GM18907 (cell line): ENCODE data around the gene MCF2L.

ENCODE experiments used
- ATAC-seq: cut with Tn5 transposase; IDR thresholded peaks from one replicate; pipeline ENCODE4 v1.9.1; 2021; ENCODE audit warnings: mild to moderate bottlenecking, moderate library complexity; ENCODE audit not compliant: unreplicated experiment

Gene MCF2L

DNA sequence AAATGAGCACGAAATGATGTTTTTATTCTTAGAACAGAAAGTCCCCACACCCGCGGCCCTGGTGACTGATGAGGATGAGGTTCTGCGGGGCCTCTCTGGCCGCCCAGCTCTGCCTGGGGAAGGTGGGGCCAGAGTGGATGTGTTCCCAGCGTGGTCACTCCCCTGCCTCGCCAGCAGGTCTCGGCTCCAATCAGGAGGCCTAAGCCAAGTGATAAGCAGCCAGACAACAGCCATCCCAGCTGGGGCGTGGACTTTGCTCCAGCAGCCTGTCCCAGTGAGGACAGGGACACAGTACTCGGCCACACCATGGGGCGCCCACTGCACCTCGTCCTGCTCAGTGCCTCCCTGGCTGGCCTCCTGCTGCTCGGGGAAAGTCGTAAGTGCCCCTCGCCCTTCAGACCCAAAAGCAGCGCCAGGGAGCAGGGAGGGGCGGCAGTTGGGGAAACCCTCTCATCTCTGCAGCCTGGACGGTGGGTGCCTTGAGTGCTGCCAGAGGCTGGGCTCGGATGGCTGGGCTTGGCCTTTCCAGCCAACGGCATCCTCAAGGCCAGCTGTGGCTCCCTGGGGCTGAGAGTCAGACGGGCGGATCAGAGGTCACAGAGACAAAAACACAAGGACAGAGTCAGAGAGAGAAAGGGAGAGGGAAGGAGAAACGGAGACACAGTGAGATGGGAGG is 153.7 kb downstream of the MCF2L start, which contains the start of gene F10:
TSS of gene F10 (plus strand) at position 250 of the 676 bp plus-strand sequence. CDS start at position 307, 57 bp downstream.
- ATAC-seq: no peak

DNA sequence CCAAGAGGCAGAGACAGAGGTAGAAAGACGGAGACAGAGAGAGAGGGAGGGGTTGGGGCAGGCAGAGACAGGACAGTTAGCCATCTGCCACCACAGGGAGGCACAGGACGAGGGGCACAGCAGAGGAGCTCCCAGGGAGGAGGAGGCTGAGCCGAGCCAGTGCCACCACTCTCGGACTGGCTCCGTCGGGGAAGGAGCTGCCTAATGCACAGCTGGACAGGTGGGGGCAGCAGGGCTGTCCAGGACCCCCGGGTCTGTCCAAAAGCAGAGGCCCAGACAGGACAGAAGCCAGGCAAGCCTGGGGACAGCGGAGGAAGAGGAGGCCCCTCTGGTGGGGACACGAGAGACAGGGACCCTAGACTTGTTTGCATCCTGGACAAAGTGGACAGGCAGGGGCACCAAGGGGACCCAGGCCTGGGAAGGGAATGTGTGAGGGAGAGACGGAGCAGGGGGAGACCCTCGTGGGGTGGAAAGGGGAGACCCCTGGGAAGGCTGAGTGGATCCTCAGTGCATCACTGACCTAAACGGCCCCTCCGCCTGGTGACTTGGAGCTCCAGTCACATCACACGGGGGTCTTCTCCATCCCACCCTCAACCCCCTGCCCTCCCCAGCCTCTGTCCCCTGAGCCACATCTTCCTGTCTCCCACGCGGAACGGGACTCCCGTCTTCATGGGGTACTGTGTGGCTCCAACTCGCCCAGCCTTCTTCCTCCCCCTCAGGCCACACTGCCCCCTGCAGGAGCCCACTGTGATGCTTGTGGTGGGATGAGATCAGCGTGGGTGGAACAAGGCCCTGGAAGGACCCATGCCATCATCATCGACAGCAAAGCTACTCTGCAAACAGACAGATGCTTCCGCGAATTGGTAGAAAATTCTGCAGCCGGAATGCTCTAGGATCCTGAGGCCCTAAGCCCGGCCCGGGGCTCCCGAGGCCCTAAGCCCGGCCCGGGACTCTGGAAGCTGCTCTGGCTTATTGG is 154.5 kb downstream of the MCF2L start:
- ATAC-seq: no peak

DNA sequence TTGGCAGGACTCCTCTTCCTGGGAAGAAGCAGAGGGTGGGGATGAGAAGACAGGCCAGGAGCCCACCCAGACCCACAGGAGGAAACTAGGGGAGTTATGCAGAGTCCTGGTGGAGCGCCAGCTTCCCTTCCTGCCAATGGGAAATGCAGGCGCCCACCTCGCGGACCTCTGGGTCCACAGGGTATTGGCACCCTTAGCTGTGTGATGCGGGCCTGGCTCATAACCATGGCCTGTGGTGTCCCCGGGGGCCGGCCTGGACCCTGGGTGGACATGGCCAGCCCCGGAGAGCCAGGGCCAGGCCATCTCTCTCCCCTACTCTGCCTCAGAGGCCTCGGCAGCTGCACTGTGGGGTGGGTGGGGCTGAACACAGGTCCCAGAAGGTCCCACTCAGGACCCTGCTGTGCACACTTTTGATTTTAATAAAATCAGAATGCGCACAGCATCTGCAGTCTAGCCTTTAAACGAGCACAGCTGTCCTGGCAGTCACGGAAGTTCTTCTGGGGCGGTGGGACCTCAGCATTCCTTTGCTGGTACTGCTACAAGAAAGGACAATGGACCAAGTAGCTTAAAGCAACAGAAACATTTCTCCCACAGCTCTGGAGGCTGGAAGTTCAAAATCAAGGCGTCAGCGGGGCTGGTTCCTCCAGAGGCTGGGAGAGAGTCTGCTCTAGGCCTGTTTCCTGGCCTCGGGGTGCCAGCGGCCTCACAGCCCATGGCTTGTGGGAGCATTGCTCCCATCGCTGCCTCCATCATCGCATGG is 155.4 kb downstream of the MCF2L start:
- no peak for ATAC-seq

DNA sequence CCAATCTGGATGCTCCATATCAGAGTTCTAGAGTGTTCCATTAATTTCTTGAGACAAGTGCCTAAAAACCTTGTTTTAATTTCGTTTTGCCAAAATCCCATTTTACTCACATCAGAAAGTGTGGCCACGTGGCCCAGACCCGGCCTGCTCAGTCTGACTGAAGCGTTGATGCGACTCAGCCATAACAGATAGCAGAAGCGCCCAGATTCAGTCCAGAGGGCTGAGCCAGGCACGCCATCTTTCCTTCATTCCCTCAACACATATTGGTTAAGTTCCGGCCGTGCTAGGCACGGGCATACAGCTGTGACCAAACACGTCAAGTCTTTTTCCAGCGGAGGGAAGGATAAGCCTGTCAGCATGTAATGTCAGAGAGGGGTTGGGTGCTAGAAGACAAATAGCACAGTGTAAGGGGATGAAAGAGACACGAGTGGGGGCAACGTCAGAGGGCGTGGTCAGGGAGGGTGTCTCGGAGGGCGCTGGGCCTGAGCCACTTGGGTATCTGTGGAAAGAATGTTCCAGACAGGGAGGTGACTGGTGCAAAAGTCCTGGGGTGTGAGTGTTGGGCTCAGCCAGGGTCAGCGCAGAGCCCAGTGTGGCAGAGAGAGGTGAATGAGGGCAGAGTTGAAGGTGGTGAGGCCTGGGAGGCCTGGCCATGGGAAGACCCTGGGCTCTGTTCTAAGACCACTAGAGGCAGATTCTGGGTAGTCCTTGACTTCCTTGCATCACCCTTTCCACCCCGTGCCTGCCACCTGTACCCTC is 156.7 kb downstream of the MCF2L start:
- ATAC-seq: no peak

DNA sequence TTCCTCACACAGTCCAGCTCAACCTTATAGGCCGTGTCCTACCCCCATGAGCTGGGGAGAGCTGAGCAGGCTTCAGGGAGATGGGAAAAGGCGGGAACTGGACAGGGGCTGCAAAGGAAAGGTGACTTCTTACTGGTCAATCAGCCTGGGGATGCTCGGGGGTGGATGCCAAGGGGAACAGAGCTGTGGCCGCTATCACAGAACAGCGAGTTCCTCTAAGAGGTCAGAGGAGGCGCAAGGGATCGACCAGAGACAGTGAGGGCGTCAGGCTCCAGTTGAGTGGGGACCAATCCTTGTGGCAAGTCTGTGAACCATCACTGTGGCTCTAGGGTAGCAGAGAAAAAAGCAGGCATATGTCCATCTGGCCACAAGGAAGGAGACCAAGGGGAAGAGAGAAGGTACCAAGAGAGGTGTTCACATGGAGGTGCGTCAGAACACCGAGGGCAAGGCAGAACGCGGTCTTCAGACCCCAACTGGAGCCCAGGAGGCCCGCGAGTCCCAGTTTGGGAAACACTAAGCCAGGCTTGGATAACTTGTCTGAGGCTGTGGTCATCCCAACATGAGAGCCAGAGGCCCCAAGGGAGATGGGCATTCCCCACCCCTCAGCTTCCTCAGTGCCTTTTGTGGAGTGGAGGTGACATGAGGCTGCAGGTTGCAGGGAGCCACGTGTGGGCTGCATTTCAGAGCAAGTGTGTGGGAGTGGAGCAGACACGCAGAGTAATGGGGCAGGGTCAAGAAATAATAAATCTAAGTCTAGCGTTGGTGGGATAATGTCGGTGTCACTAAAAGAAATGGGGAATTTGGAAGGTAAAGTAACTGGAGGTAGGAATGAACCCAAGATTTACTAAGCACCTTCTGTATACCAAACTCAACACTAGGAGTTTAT is 157.5 kb downstream of the MCF2L start:
- ATAC-seq: no peak

- no peak for ATAC-seq
Measured at GRCh38 chr13:113129480-113129879, 160.5 kb downstream of the MCF2L start.

- no peak for ATAC-seq
Measured at GRCh38 chr13:113129921-113130750, 161.1 kb downstream of the MCF2L start.

GRCh38 chr13:113135281-113135760 is 166.3 kb downstream of the MCF2L start:
- no peak for ATAC-seq

DNA sequence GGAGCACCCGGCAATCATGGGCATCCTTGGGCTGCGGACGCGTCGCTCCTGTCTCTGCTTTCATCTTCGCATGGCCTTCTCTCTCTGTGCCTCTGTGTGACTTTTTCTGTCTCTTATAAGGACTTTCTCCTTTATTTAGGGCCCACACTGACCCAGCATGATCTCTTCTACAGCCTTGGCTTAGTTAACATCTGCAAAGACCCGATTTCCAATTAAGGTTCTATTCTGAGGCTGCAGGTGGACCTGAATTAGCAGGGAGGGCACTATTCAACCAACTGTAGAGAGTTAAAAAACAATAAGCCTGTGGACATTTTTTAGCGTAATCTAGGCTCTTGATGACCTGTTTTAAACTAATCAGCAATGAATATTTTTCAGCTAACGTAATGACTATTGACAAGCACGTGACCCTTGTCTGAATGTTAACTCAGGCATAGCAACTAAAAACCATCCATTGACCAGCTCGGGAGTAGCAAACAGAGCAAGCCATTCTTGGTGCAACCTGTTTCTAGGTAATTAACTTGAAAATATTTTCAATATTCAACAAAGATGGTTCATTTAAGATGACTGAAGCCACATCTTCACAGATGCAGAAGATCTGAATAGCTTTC is 168.8 kb downstream of the MCF2L start:
- no peak for ATAC-seq

DNA sequence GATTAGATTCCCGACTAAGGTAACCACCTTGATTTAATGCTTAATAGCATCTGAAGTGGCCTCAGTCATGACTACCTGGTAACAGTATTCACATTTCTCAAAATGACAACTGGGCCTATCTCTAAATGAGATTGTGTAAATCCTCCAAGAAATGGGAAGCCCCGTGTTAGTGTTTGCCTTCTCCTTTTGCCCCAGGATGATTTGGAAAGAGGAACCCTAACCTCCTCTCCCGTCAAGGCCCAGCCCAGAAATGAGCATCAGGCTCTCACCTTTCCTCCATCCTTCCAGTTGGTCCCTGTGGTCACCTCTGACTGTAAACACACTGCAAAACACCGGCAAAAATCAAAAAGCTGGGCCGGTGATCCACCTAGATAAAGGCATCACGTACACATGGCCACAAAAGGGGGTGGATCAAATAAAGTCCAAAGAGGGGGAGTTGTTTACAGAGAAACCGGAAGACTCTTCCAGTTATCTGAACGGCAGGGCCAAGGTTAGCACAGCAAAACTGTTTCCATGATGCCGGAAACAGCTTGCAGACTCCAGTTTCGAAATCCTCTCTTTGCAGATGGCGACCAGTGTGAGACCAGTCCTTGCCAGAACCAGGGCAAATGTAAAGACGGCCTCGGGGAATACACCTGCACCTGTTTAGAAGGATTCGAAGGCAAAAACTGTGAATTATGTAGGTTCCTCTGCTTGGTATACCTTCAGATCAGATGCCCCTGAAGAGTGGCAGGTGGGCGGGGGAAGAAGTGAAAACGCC is 170.0 kb downstream of the MCF2L start:
- no peak for ATAC-seq

DNA sequence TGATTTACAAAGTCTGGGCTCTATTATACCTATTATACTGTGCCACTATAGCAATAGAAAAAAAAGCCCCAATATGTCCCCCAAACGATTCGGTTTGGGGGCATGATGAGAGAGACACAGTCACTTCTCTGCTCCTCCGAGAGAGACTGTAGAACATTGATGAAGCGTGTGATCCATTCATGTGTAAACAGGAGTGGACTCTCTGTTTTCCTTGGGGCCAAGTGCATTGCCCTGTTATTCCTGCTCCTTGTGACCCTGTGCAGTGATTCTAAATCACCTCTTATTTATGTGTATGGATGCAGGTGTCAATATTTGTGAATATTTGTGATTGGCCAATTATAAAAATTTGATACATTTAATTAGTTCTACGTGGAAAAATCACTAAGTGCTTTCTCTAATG is 170.6 kb downstream of the MCF2L start:
- no peak for ATAC-seq

DNA sequence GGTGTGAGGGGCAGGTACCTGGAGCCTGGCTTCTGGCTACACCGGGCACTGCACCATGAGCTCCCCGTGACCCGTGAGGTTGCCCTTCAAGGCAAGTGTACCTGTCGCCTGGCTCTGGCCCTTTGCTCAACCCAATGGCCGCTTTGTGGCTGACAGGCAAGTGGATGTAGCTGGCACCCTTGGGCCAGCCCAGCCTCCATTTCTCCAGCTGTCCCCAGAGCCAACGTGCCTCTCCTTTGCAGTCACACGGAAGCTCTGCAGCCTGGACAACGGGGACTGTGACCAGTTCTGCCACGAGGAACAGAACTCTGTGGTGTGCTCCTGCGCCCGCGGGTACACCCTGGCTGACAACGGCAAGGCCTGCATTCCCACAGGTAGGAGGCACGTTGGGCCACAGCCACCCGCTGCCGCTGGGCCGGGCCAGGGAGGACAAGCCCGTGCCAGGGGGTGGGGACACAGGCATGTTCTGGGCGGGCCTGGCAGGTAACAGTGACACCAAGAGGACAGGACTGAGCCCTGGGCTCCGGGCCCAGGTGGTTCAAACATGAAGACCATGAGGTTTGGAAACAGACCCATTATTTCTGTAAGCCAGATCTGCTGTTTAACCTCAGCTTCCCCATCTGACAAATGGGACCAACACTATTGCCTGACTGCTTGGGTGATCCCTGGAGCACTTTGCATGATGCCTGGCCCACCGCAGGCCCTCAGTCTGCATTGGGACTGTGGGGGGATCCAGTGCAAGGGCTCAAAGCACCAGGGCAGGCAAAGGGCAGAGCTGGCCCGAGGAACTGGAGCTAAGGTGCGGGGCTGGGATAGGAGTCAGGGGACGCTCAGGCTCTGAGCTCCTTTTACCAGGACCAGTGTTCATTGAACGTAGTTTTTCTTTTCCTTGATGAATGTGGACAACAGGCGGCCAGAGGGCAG is 171.9 kb downstream of the MCF2L start:
- no peak for ATAC-seq

GRCh38 chr13:113141601-113141970 is 172.6 kb downstream of the MCF2L start:
- no peak for ATAC-seq

GRCh38 chr13:113142876-113143275 is 173.9 kb downstream of the MCF2L start:
- ATAC-seq: no peak

- no peak for ATAC-seq
Measured at GRCh38 chr13:113143466-113144254, 174.6 kb downstream of the MCF2L start.

DNA sequence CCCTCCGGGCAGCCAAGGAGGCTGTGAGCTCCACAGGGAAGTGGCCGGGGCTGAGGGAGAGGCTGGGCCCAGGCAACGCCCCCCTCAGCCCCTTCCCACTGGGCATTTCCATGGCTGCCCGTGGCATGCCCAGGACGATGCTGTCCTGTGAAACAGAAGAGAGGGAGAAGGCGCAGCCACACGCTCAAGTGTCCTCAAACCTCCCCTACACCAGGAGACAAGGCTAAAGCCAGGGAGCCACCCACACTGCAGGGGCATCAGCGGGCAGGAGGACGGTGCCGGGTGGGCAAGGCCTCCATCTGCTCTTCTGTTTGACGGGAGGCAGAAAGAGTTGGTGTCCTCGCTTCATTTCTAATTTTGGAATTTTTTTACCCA is 175.2 kb downstream of the MCF2L start:
- ATAC-seq: no peak
